GM12878 (cell line): ENCODE results near the gene GAK. TPM values are rescaled to one million over a fixed set of nuclear protein-coding genes. Genes with fewer than 3 reads are reported as not detected.

Source experiments
- MYC ChIP-seq: IDR thresholded peaks from 2 replicates; pipeline ENCODE4 v1.6.1; 2011; ENCODE audit warnings: mild to moderate bottlenecking, low read length, moderate library complexity, inconsistent platforms; ENCODE audit not compliant: insufficient read depth, insufficient replicate concordance, insufficient read length, severe bottlenecking
- NR2C2 ChIP-seq: IDR thresholded peaks from 2 replicates; pipeline ENCODE4 v1.6.1; 2011; ENCODE audit warnings: borderline replicate concordance, low read depth; ENCODE audit not compliant: control insufficient read depth, insufficient read length
- NRF1 ChIP-seq: conservative IDR thresholded peaks from 2 replicates; pipeline ENCODE4 v1.6.1; 2011; ENCODE audit warnings: mild to moderate bottlenecking, low read depth, low read length, improper control_type of control experiment
- PKNOX1 ChIP-seq: fragments of 450-650 bp; IDR thresholded peaks from 2 replicates; pipeline ENCODE4 v1.6.1; 2016; ENCODE audit warnings: mild to moderate bottlenecking
- REST ChIP-seq: IDR thresholded peaks from 2 replicates; pipeline ENCODE4 v1.6.1; 2012; ENCODE audit warnings: mild to moderate bottlenecking, low read depth, low read length
- SIX5 ChIP-seq: IDR thresholded peaks from 2 replicates; pipeline ENCODE4 v1.6.1; 2011; ENCODE audit warnings: mild to moderate bottlenecking, low read depth, low read length, moderate library complexity; ENCODE audit not compliant: severe bottlenecking
- SPI1 ChIP-seq: IDR thresholded peaks from 2 replicates; pipeline ENCODE4 v1.6.1; 2011; ENCODE audit warnings: low read depth, mild to moderate bottlenecking, low read length, moderate library complexity, borderline replicate concordance; ENCODE audit not compliant: insufficient read depth
- SREBF1 ChIP-seq: IDR thresholded peaks from 2 replicates; pipeline ENCODE4 v1.6.1; 2012; ENCODE audit warnings: mild to moderate bottlenecking, low read length
- USF2 ChIP-seq: IDR thresholded peaks from 2 replicates; pipeline ENCODE4 v1.6.1; 2011; ENCODE audit warnings: low read depth, low read length, improper control_type of control experiment, borderline replicate concordance
- YY1 ChIP-seq: IDR thresholded peaks from 2 replicates; pipeline ENCODE4 v1.6.1; 2011; ENCODE audit warnings: low read depth, mild to moderate bottlenecking, low read length
- ZSCAN29 ChIP-seq: fragments of 450-650 bp; IDR thresholded peaks from 2 replicates; pipeline ENCODE4 v1.6.1; 2017; ENCODE audit warnings: mild to moderate bottlenecking, moderate library complexity
- polyA plus RNA-seq, 11 experiments: library from polyadenylated mRNA; depleted of rRNA in 4 of 11; unstranded in 6 of 11; stranded (reverse) in 5 of 11; fragments of >200 nt; fragmentation: Nextera tagmentation in 4 of 11; fragmentation: Illumina TruSeq in 1 of 11; extraction: Ambion mirVana in 4 of 11; extraction: Trizol in 1 of 11; gene quantifications; 1 replicate in 1 of 11; 2 replicates in 10 of 11; pipeline versions ENCODE4 v1.2.1 to v1.2.3, GENCODE V29; 2011 to 2016; ENCODE audit warnings: inconsistent platforms in 2 of 11, missing spikeins in 2 of 11, low read depth in 1 of 11
- total RNA-seq, 4 experiments: library from RNA; depleted of rRNA in 3 of 4; stranded (reverse); fragments of >200 nt in 3 of 4; fragmentation: Illumina TruSeq in 1 of 4; extraction: Trizol in 1 of 4; gene quantifications; 2 replicates each; pipeline versions ENCODE4 v1.2.1 to v1.2.3, GENCODE V29; 2013 to 2021

Gene GAK
- total and polyA plus RNA-seq, 10 of the 15 experiments (the other 5 are each of a cell fraction or from before 2014, with no cell fraction given) = 0.82 to 127 (median 53.8) TPM

- TF ChIP-seq REST (no peak), MYC (no peak), ZSCAN29 (no peak), NR2C2 (no peak), SPI1 (no peak), YY1 (no peak), NRF1 (no peak), SIX5 (no peak), PKNOX1 (no peak), SREBF1 (no peak), USF2 (no peak)
These were observed 75.8 kb downstream of the GAK start (continued) for GRCh38 chr4:856225-856901.
